HCT116 (cell line): ENCODE measurements around the gene TNS3. TPM values are rescaled to one million over a fixed set of nuclear protein-coding genes. Genes with fewer than 3 reads are reported as not detected.

Source experiments
- ATAC-seq: fragments of 200-7000 bp; cut with Tn5 transposase; 2 replicates; pipeline ENCODE4 v1.9.1; 2020; ENCODE audit warnings: mild to moderate bottlenecking, moderate library complexity
- BruUV-seq: library from RNA; stranded (reverse); fragments of 400-500 nt; replicated peaks from 2 replicates; lab custom pipeline; 2021; lab: Mats Ljungman, UMichigan
- CTCF ChIA-PET: fragments of 300-600 bp; sonication (Branson Sonifier 250); formaldehyde crosslinking; loops from one replicate; lab custom pipeline; 2021; ENCODE audit warnings: antibody characterized with exemption; lab: Charles Lee
- POLR2A ChIA-PET: fragments of 300-600, 350-600 bp; sonication (Branson Sonifier 250); formaldehyde crosslinking; loops from one replicate; lab custom pipeline; 2021; ENCODE audit warnings: antibody characterized with exemption; lab: Charles Lee
- RAD21 ChIA-PET, 2 experiments: fragments of 300-600 bp; sonication (Branson Sonifier 250); formaldehyde crosslinking; loops; one replicate each; lab custom pipeline; 2023; ENCODE audit warnings: low total read pairs in 2 of 2; ENCODE audit not compliant: uncharacterized antibody in 2 of 2, unreplicated experiment in 2 of 2, low non-redundant PET in 1 of 2; lab: Charles Lee
- DNase-seq: peaks from one replicate; pipeline ENCODE4 v3.0.0-alpha.2; 2010; ENCODE audit warnings: low read depth, low spot score
- H2AFZ ChIP-seq: fragments of 200-600 bp; shearing (Covaris generic), sonication (generic); 2 replicates; pipeline ENCODE4 v1.6.1; 2017; ENCODE audit warnings: low read depth, mixed run types, mixed read lengths, antibody characterized with exemption, low read length; ENCODE audit not compliant: poor library complexity, severe bottlenecking
- H3K27ac ChIP-seq: 2 replicates; pipeline ENCODE4 v1.5.1; 2012; ENCODE audit warnings: low read depth, low read length
- H3K27me3 ChIP-seq: fragments of 200-600 bp; sonication (generic); 2 replicates; pipeline ENCODE4 v1.6.1; 2016; ENCODE audit warnings: mixed run types, low read length, mixed read lengths; ENCODE audit not compliant: insufficient read depth
- H3K36me3 ChIP-seq, 2 experiments: fragments of 200-500 bp in 1 of 2; fragments of 200-600 bp in 1 of 2; sonication (Bioruptor generic) in 1 of 2; sonication (generic) in 1 of 2; 2 replicates each; pipeline versions ENCODE4 v1.5.1 to v1.6.1; 2014 to 2016; ENCODE audit warnings: low read length in 2 of 2, inconsistent platforms in 1 of 2, mixed read lengths in 1 of 2, mixed run types in 1 of 2; ENCODE audit not compliant: insufficient read depth in 2 of 2, control insufficient read depth in 1 of 2
- H3K4me1 ChIP-seq, 2 experiments: fragments of 200-600 bp in 1 of 2; sonication (generic) in 1 of 2; 2 replicates each; pipeline versions ENCODE4 v1.5.1 to v1.6.1; 2012 to 2017; ENCODE audit warnings: low read length in 2 of 2, inconsistent platforms in 1 of 2, mild to moderate bottlenecking in 1 of 2, mixed read lengths in 1 of 2, mixed run types in 1 of 2, moderate library complexity in 1 of 2; ENCODE audit not compliant: insufficient read depth in 2 of 2, control insufficient read depth in 1 of 2
- H3K4me2 ChIP-seq: fragments of 200-600 bp; sonication (generic); 2 replicates; pipeline ENCODE4 v1.6.1; 2017; ENCODE audit warnings: mixed run types, low read length, mixed read lengths
- H3K4me3 ChIP-seq, 2 experiments: fragments of 200-600 bp in 1 of 2; sonication (generic) in 1 of 2; replicated peaks in 1 of 2; 2 replicates each; pipeline ENCODE4 v1.5.1; 2011 to 2016; ENCODE audit warnings: low read length in 2 of 2, control low read depth in 1 of 2, low read depth in 1 of 2, mild to moderate bottlenecking in 1 of 2, mixed read lengths in 1 of 2, mixed run types in 1 of 2
- H3K79me2 ChIP-seq: fragments of 200-600 bp; sonication (generic); 2 replicates; pipeline ENCODE4 v1.6.1; 2017; ENCODE audit warnings: mild to moderate bottlenecking, mixed run types, low read length, moderate library complexity, mixed read lengths; ENCODE audit not compliant: insufficient read depth
- H3K9ac ChIP-seq: fragments of 200-600 bp; sonication (generic); 2 replicates; pipeline ENCODE4 v1.6.1; 2016; ENCODE audit warnings: low read length, mixed read lengths
- H3K9me2 ChIP-seq: fragments of 200-600 bp; sonication (generic), shearing (Covaris generic); 2 replicates; pipeline ENCODE4 v1.6.1; 2017; ENCODE audit warnings: mixed run types, mild to moderate bottlenecking, moderate library complexity; ENCODE audit not compliant: insufficient read depth
- H3K9me3 ChIP-seq, 2 experiments: fragments of 200-500 bp in 1 of 2; fragments of 200-600 bp in 1 of 2; sonication (Bioruptor generic) in 1 of 2; sonication (generic) in 1 of 2; 2 replicates each; pipeline ENCODE4 v1.6.1; 2014 to 2017; ENCODE audit warnings: low read length in 2 of 2, mixed read lengths in 2 of 2, inconsistent platforms in 1 of 2, low read depth in 1 of 2, mild to moderate bottlenecking in 1 of 2, mixed run types in 1 of 2, moderate library complexity in 1 of 2; ENCODE audit not compliant: control insufficient read depth in 1 of 2, insufficient read depth in 1 of 2
- H4K20me1 ChIP-seq: fragments of 200-600 bp; sonication (generic), shearing (Covaris generic); 2 replicates; pipeline ENCODE4 v1.6.1; 2017; ENCODE audit warnings: mixed run types, mild to moderate bottlenecking, moderate library complexity; ENCODE audit not compliant: insufficient read depth
- ATF3 ChIP-seq: IDR thresholded peaks from 2 replicates; pipeline ENCODE4 v1.6.1; 2012
- CBX3 ChIP-seq: IDR thresholded peaks from 2 replicates; pipeline ENCODE4 v1.6.1; 2012; ENCODE audit warnings: low read depth
- CEBPB ChIP-seq: IDR thresholded peaks from 2 replicates; pipeline ENCODE4 v1.6.1; 2012; ENCODE audit warnings: low read depth
- EGR1 ChIP-seq: IDR thresholded peaks from 2 replicates; pipeline ENCODE4 v1.6.1; 2012; ENCODE audit warnings: low read depth
- ELF1 ChIP-seq: IDR thresholded peaks from 2 replicates; pipeline ENCODE4 v1.6.1; 2012; ENCODE audit warnings: low read depth, borderline replicate concordance
- FOSL1 ChIP-seq: IDR thresholded peaks from 2 replicates; pipeline ENCODE4 v1.6.1; 2012; ENCODE audit warnings: low read depth
- POLR2A ChIP-seq: IDR thresholded peaks from 2 replicates; pipeline ENCODE4 v1.7.0; 2011; ENCODE audit warnings: borderline replicate concordance; ENCODE audit not compliant: insufficient read depth, insufficient read length; ENCODE audit errors: extremely low read depth
- POLR2AphosphoS5 ChIP-seq: IDR thresholded peaks from 2 replicates; pipeline ENCODE4 v1.6.1; 2011; ENCODE audit warnings: mild to moderate bottlenecking, low read depth, low read length, moderate library complexity
- RAD21 ChIP-seq: IDR thresholded peaks from 2 replicates; pipeline ENCODE4 v1.6.1; 2012; ENCODE audit warnings: low read depth, mild to moderate bottlenecking
- REST ChIP-seq: IDR thresholded peaks from 2 replicates; pipeline ENCODE4 v1.6.1; 2012; ENCODE audit warnings: low read depth
- SIN3A ChIP-seq: IDR thresholded peaks from 2 replicates; pipeline ENCODE4 v1.6.1; 2012; ENCODE audit warnings: low read depth
- SRF ChIP-seq: IDR thresholded peaks from 2 replicates; pipeline ENCODE4 v1.6.1; 2012; ENCODE audit warnings: low read depth
- TCF7L2 ChIP-seq: IDR thresholded peaks from 2 replicates; pipeline ENCODE4 v1.7.0; 2011; ENCODE audit warnings: borderline replicate concordance, inconsistent platforms; ENCODE audit not compliant: insufficient read depth, insufficient read length; ENCODE audit errors: extremely low read depth
- ZBTB33 ChIP-seq: IDR thresholded peaks from 2 replicates; pipeline ENCODE4 v1.6.1; 2011; ENCODE audit warnings: mild to moderate bottlenecking, low read length, moderate library complexity; ENCODE audit not compliant: insufficient replicate concordance; ENCODE audit errors: extremely low read depth
- ZFX ChIP-seq: fragments of 450-650 bp; IDR thresholded peaks from 2 replicates; pipeline ENCODE4 v1.6.1; 2017
- ZNF274 ChIP-seq: fragments of 200-500 bp; sonication (Bioruptor generic); IDR thresholded peaks from 2 replicates; pipeline ENCODE4 v1.6.1; 2014; ENCODE audit warnings: mild to moderate bottlenecking, low read depth, low read length, inconsistent platforms
- intact Hi-C: fragments of 100-400 bp; cut with micrococcal nuclease; formaldehyde crosslinking; loops from 2 replicates; pipeline ENCODE4 v1.10.0; 2022
- total RNA-seq: library from RNA; stranded (reverse); gene quantifications from one replicate; pipeline ENCODE4 v1.2.1, GENCODE V29; 2021; ENCODE audit not compliant: unreplicated experiment

TNS3 gene
- total RNA-seq, 1 experiment from 2014 or later = 9.1 TPM

- Histone ChIP-seq H3K27me3 (no peaks in the 10 kb centered on the region), H3K4me2 (no peak overlapping the region), H3K36me3 (no peaks in the 10 kb centered on the region), H4K20me1 (no peaks in the 10 kb centered on the region), H3K27ac (no peak overlapping the region), H3K9me2 (no peaks in the 10 kb centered on the region), H3K4me1 (no peaks in the 10 kb centered on the region), H3K9ac (no peak overlapping the region), H2AFZ (no peak overlapping the region), H3K9me3 (no peaks in the 10 kb centered on the region), H3K4me3 (no peak overlapping the region), H3K79me2 (no peaks in the 10 kb centered on the region)
- ChIA-PET RAD21 (no interaction called here), CTCF (no interaction called here), POLR2A (no interaction called here)
- intact Hi-C loops = no loop called here
- DNase-seq = no peak
- TF ChIP-seq SRF = no peak
- no peak for TF ChIP-seq ATF3
- no peak for TF ChIP-seq TCF7L2
- TF ChIP-seq POLR2AphosphoS5 = no peak
- TF ChIP-seq ELF1 = no peak
- no peak for TF ChIP-seq FOSL1
- no peak for ATAC-seq
- no TSS peak for BruUV-seq
Observed at GRCh38 chr7:47387506-47387905, 194.4 kb downstream of the TNS3 start.

GRCh38 chr7:47386273-47386835 is 195.6 kb downstream of the TNS3 start:
- intact Hi-C loops = no loop called here
- Histone ChIP-seq H3K9me2 (no peaks in the 10 kb centered on the region), H3K79me2 (no peaks in the 10 kb centered on the region), H3K9ac (no peak overlapping the region), H3K4me1 (peaks cover under 1 to 5% of the 10 kb centered on the region in 2 experiments; a peak in 3 of 4 replicates), H3K4me3 (no peak overlapping the region), H3K27ac (no peak overlapping the region), H3K36me3 (no peaks in the 10 kb centered on the region), H3K27me3 (no peaks in the 10 kb centered on the region), H4K20me1 (no peaks in the 10 kb centered on the region), H3K9me3 (no peaks in the 10 kb centered on the region), H3K4me2 (no peak overlapping the region), H2AFZ (no peak overlapping the region)
- no peak for ATAC-seq
- ChIA-PET RAD21 (no interaction called here), CTCF (no interaction called here), POLR2A (no interaction called here)
- no peak for DNase-seq
- BruUV-seq = no TSS peak
- TF ChIP-seq RAD21 (no peak), EGR1 (no peak), ELF1 (no peak), SIN3A (no peak), ZFX (no peak), CEBPB (no peak), REST (no peak), TCF7L2 (no peak), ZNF274 (no peak), FOSL1 (no peak), CBX3 (no peak), ZBTB33 (no peak), POLR2A (no peak)
